ENCODE results near the gene AOX1. TPM values are rescaled to one million over a fixed set of nuclear protein-coding genes. Genes with fewer than 3 reads are reported as not detected.
"Not testable (repeated sequence)": the region's sequence is repeated elsewhere in the genome, so short reads cannot be mapped to it uniquely, and the experiment has no call there.

Gene AOX1
- total RNA-seq = under 1 TPM; 0.45 to 0.79 TPM

GRCh38 chr2:200585730-200586643 is at the start of gene AOX1:
TSS of gene AOX1 (plus strand) at chr2:200586014. CDS start at chr2:200586109, 95 bp downstream.
- CTCF ChIA-PET = interaction anchor here (0.8 to 1.5 kb wide), 7 partner anchors 10 to 151 kb away, joined by 3 to 4 read pairs (median 3); no protein-coding TSS in a partner anchor
- H3K4me3 Mint-ChIP-seq = peak within 1 kb of the TSS; percentile 68
- intact Hi-C loops (cut with micrococcal nuclease) = no loop called here

GRCh38 chr2:200538139-200538538 is 47.7 kb upstream of the AOX1 start:
- no peaks in the 10 kb centered on the region for H3K27me3 Mint-ChIP-seq (ENCODE audit: low read depth)
- H3K4me1 Mint-ChIP-seq (ENCODE audit: low read depth) = no peaks in the 10 kb centered on the region
- peaks cover 2% of the 10 kb centered on the region for H3K9me3 Mint-ChIP-seq
- peaks cover 30% of the 10 kb centered on the region for H3K36me3 Mint-ChIP-seq (ENCODE audit: low read depth)
- CTCF ChIA-PET = interaction anchor here (0.8 kb wide), 1 partner anchor 150 kb away, joined by 4 read pairs; no protein-coding TSS in a partner anchor
- no peak overlapping the region for H3K4me3 Mint-ChIP-seq
- no peak for DNase-seq
- H3K27ac Mint-ChIP-seq = no peak overlapping the region
- intact Hi-C loops (cut with micrococcal nuclease) = loop anchor here (2.0 kb wide), 1 partner anchor 17 kb away; no protein-coding TSS in a partner anchor

More at GRCh38 chr2:200585730-200586643, at the start of gene AOX1:
- peaks cover 7% of the 10 kb centered on the region for H3K4me1 Mint-ChIP-seq (ENCODE audit: low read depth)
- H3K36me3 Mint-ChIP-seq (ENCODE audit: low read depth) = no peaks in the 10 kb centered on the region
- DNase-seq = peak; percentile 39
- H3K27ac Mint-ChIP-seq = no peak within 1 kb of the TSS
- H3K9me3 Mint-ChIP-seq = no peaks in the 10 kb centered on the region
- H3K27me3 Mint-ChIP-seq (ENCODE audit: low read depth) = peaks cover 3% of the 10 kb centered on the region

GRCh38 chr2:200540793-200541192 is 45.0 kb upstream of the AOX1 start:
- peaks cover 2% of the 10 kb centered on the region for H3K9me3 Mint-ChIP-seq
- CTCF ChIA-PET = no interaction called here
- no peaks in the 10 kb centered on the region for H3K27me3 Mint-ChIP-seq (ENCODE audit: low read depth)
- H3K36me3 Mint-ChIP-seq (ENCODE audit: low read depth) = peaks cover 39% of the 10 kb centered on the region
- H3K4me1 Mint-ChIP-seq (ENCODE audit: low read depth) = no peaks in the 10 kb centered on the region
- no peak overlapping the region for H3K27ac Mint-ChIP-seq
- DNase-seq = no peak
- H3K4me3 Mint-ChIP-seq = no peak overlapping the region
- intact Hi-C loops (cut with micrococcal nuclease) = no loop called here

- CTCF ChIA-PET = interaction anchor here (0.6 kb wide), 1 partner anchor 433 kb away, joined by 3 read pairs; no protein-coding TSS in a partner anchor
- H3K27me3 Mint-ChIP-seq (ENCODE audit: low read depth); H3K36me3 Mint-ChIP-seq (ENCODE audit: low read depth); H3K27ac Mint-ChIP-seq; H3K4me1 Mint-ChIP-seq (ENCODE audit: low read depth); H3K4me3 Mint-ChIP-seq; DNase-seq; H3K9me3 Mint-ChIP-seq; intact Hi-C loops (cut with micrococcal nuclease): not testable (repeated sequence)
These were observed 19.2 kb upstream of the AOX1 start for GRCh38 chr2:200566596-200566995.

GRCh38 chr2:200567932-200568331 is 17.9 kb upstream of the AOX1 start:
- H3K36me3 Mint-ChIP-seq (ENCODE audit: low read depth) = peaks cover 5% of the 10 kb centered on the region
- no peaks in the 10 kb centered on the region for H3K9me3 Mint-ChIP-seq
- H3K4me3 Mint-ChIP-seq = no peak overlapping the region

DNA sequence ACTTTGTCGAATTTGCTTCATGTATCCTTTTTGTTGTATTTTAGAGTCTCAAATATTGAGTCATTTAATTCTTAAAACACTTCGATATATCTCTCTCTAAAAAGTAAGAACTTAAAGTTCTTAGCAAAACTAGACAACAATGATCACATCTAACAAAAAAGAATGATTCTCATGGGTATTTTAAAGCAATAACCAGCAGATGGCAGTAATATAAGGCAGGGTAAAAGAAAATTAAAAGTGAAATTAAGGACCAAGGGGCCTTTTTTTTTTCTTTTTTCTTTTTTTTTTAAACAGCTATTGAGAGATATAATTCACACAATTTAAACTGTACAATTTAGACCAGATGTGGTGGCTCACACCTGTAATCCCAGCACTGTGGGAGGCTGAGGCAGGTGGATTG is 9.9 kb upstream of the AOX1 start:
- Mint-ChIP-seq H3K27ac (no peak overlapping the region), H3K9me3 (no peaks in the 10 kb centered on the region), H3K36me3 (ENCODE audit: low read depth) (peaks cover 12% of the 10 kb centered on the region), H3K4me1 (ENCODE audit: low read depth) (peaks cover 14% of the 10 kb centered on the region), H3K4me3 (no peak overlapping the region), H3K27me3 (ENCODE audit: low read depth) (no peaks in the 10 kb centered on the region)
- CTCF ChIA-PET = interaction anchor here (0.6 to 1.4 kb wide), 9 partner anchors 10 to 353 kb away, joined by 3 to 7 read pairs (median 4); partner anchors contain the start of gene AOX1
- no peak for DNase-seq
- intact Hi-C loops (cut with micrococcal nuclease) = loop anchor here (1.0 to 5.0 kb wide), 4 partner anchors 127 to 493 kb away; partner anchors contain the start of gene BZW1

More at GRCh38 chr2:200567932-200568331, 17.9 kb upstream of the AOX1 start:
- no peak for DNase-seq
- CTCF ChIA-PET = no interaction called here
- Mint-ChIP-seq H3K4me1 (ENCODE audit: low read depth) (no peaks in the 10 kb centered on the region), H3K27me3 (ENCODE audit: low read depth) (no peaks in the 10 kb centered on the region), H3K27ac (no peak overlapping the region)
- intact Hi-C loops (cut with micrococcal nuclease) = no loop called here

DNA sequence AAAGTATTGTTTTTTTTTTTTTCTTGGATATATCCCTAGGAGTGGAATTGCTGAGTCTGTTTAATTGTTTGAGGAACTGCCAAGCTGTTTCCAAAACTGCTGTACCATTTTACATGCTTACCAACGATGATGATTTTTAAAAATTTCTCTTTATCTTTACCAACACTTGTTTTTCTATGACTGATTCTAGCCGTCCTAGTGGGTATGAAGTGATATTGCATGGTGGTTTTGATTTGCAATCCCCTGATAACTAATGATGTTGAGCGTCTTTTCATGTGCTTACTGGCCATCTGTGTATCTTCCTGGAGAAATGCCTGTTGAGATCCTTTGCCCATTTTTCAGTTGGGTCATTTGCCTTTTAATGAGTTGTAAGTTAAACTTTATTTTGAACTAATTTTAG is 8.8 kb upstream of the AOX1 start:
- Mint-ChIP-seq H3K4me3 (no peak overlapping the region), H3K9me3 (no peaks in the 10 kb centered on the region), H3K36me3 (ENCODE audit: low read depth) (peaks cover 12% of the 10 kb centered on the region), H3K27ac (no peak overlapping the region), H3K4me1 (ENCODE audit: low read depth) (peaks cover 14% of the 10 kb centered on the region), H3K27me3 (ENCODE audit: low read depth) (no peaks in the 10 kb centered on the region)
- no peak for DNase-seq
- intact Hi-C loops (cut with micrococcal nuclease) = loop anchor here (5.0 kb wide), 1 partner anchor 235 kb away; the partner anchor contains the start of gene BZW1
- CTCF ChIA-PET = interaction anchor here (1.3 to 1.4 kb wide), 3 partner anchors 38 to 159 kb away, joined by 4 to 6 read pairs (median 5); no protein-coding TSS in a partner anchor

- no peaks in the 10 kb centered on the region for H3K9me3 Mint-ChIP-seq
- CTCF ChIA-PET = interaction anchor here (0.7 to 1.6 kb wide), 9 partner anchors 9 to 157 kb away, joined by 3 to 5 read pairs (median 3); no protein-coding TSS in a partner anchor
- intact Hi-C loops (cut with micrococcal nuclease) = loop anchor here (1.0 to 5.0 kb wide), 6 partner anchors 32 to 598 kb away; partner anchors contain the start of genes BZW1, NIF3L1 and PPIL3
- H3K4me3 Mint-ChIP-seq = no peak overlapping the region
- peaks cover 14% of the 10 kb centered on the region for H3K4me1 Mint-ChIP-seq (ENCODE audit: low read depth)
- H3K36me3 Mint-ChIP-seq (ENCODE audit: low read depth) = peaks cover 12% of the 10 kb centered on the region
- H3K27ac Mint-ChIP-seq = peak overlapping the region; percentile 16
- H3K27me3 Mint-ChIP-seq (ENCODE audit: low read depth) = no peaks in the 10 kb centered on the region
- peak; percentile 18 for DNase-seq
These were observed 7.0 kb upstream of the AOX1 start for GRCh38 chr2:200578778-200579177.

DNA sequence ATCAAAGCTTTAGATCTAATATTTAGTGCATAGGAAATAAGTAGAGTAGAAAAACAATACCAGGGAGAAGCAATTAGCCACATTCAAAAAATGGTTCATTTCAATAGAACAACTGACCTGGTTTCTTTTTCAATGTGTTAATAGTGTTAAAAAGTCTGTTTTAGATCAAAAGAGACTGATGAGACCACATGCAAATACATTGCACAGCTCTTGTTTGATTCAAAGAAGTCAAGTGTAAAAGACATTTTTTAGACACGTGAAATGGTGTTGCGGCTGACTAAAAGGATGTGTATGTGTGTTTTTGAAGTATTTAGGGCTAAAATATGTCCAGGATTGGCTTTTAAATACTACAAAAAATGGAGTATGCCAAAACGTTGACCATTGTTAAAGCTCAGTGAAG is 1.2 kb upstream of the AOX1 start:
- no peaks in the 10 kb centered on the region for H3K9me3 Mint-ChIP-seq
- peaks cover 3% of the 10 kb centered on the region for H3K36me3 Mint-ChIP-seq (ENCODE audit: low read depth)
- intact Hi-C loops (cut with micrococcal nuclease) = no loop called here
- DNase-seq = no peak
- H3K27ac Mint-ChIP-seq = no peak overlapping the region
- H3K27me3 Mint-ChIP-seq (ENCODE audit: low read depth) = peaks cover 3% of the 10 kb centered on the region
- CTCF ChIA-PET = interaction anchor here (1.4 kb wide), 1 partner anchor 152 kb away, joined by 3 read pairs; no protein-coding TSS in a partner anchor
- peaks cover 7% of the 10 kb centered on the region for H3K4me1 Mint-ChIP-seq (ENCODE audit: low read depth)
- H3K4me3 Mint-ChIP-seq = no peak overlapping the region

- CTCF ChIA-PET = interaction anchor here (0.8 to 1.4 kb wide), 3 partner anchors 26 to 152 kb away, joined by 3 read pairs; no protein-coding TSS in a partner anchor
- peaks cover 2% of the 10 kb centered on the region for H3K36me3 Mint-ChIP-seq (ENCODE audit: low read depth)
- intact Hi-C loops (cut with micrococcal nuclease) = no loop called here
- peak overlapping the region; percentile 68 for H3K4me3 Mint-ChIP-seq
- DNase-seq = no peak
- H3K9me3 Mint-ChIP-seq = no peaks in the 10 kb centered on the region
- peaks cover 3% of the 10 kb centered on the region for H3K27me3 Mint-ChIP-seq (ENCODE audit: low read depth)
- no peak overlapping the region for H3K27ac Mint-ChIP-seq
- H3K4me1 Mint-ChIP-seq (ENCODE audit: low read depth) = peaks cover 7% of the 10 kb centered on the region
These were observed 479 bp upstream of the AOX1 start for GRCh38 chr2:200585340-200585729.

DNA sequence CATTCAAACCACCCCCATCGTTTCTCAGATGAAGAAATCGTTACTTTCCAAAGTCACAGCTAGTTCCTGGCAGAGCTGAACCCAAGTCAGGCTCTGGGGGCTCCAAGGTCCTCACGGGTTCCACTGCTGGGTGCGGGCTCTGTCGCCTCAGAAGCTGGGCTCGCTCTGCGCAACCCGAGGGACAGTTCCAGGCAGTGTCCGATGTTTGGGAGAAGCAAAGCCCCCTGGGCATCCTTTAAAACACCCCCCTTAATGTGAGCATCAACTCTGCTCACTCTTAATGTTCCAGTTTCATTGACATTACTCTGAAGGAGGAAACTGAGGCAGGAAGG is 796 bp downstream of the AOX1 start:
- Mint-ChIP-seq H3K36me3 (ENCODE audit: low read depth) (no peaks in the 10 kb centered on the region), H3K4me1 (ENCODE audit: low read depth) (peaks cover 7% of the 10 kb centered on the region), H3K9me3 (no peaks in the 10 kb centered on the region), H3K27me3 (ENCODE audit: low read depth) (peaks cover 3% of the 10 kb centered on the region), H3K27ac (no peak overlapping the region), H3K4me3 (peak overlapping the region; percentile 68)
- CTCF ChIA-PET = interaction anchor here (0.7 to 1.5 kb wide), 6 partner anchors 8 to 149 kb away, joined by 3 to 5 read pairs (median 3); no protein-coding TSS in a partner anchor
- intact Hi-C loops (cut with micrococcal nuclease) = no loop called here
- DNase-seq = no peak

GRCh38 chr2:200587007-200587616 is 1.3 kb downstream of the AOX1 start:
- intact Hi-C loops (cut with micrococcal nuclease) = no loop called here
- DNase-seq = no peak
- Mint-ChIP-seq H3K4me1 (ENCODE audit: low read depth) (peaks cover 7% of the 10 kb centered on the region), H3K9me3 (no peaks in the 10 kb centered on the region), H3K27me3 (ENCODE audit: low read depth) (peaks cover 3% of the 10 kb centered on the region), H3K4me3 (no peak overlapping the region), H3K36me3 (ENCODE audit: low read depth) (no peaks in the 10 kb centered on the region), H3K27ac (no peak overlapping the region)
- CTCF ChIA-PET = interaction anchor here (0.7 to 1.5 kb wide), 6 partner anchors 8 to 148 kb away, joined by 3 to 5 read pairs (median 3); no protein-coding TSS in a partner anchor
